ENCODE measurements around the gene PATZ1. TPM values are rescaled to one million over a fixed set of nuclear protein-coding genes. Genes with fewer than 3 reads are reported as not detected.

Gene PATZ1
- total and polyA plus RNA-seq, 2 donors (not counting 1 experiment from before 2014, with no cell fraction given) = 6.1 to 15.9 TPM

DNA sequence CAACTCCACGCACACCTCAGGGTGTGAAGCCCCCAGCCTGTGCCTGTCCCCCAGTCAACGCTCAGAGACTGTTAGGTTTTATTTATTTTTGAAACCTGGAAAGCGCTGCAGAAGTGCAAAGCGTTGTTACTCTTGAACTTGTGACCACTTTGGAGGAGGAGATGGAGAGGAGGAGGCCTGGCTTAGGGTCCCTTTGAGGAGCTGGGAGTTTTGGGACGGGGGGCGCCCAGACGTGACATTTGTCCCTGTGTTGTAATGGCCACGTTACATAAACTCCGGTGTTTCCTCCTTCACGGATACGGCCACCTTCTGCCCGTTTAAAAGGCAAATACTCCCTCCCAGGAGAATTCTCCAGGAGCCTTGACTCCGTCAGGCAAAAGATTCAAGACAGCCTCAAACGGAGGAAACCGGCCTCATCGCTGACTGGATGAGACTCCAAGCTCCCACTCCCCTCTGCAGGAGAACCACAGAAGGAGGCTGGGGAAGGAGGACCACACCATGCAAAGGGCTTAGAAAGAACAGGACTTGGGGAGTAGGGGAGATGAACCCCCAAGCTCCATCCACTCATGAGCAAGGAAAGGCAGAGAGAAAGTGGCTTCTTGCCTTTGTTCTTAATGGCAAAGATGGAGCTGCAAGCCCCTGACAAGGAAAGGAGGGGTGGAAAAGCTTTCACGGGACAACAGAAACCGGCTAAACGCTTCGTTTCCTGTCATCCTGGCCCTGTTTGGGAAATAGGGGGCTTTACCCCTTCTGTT is 54.5 kb downstream of the PATZ1 start:
- H3K9ac ChIP-seq (ENCODE audit: insufficient read depth, low read length) = peak overlapping the region; percentile 51
- TF ChIP-seq, protein P1, sequence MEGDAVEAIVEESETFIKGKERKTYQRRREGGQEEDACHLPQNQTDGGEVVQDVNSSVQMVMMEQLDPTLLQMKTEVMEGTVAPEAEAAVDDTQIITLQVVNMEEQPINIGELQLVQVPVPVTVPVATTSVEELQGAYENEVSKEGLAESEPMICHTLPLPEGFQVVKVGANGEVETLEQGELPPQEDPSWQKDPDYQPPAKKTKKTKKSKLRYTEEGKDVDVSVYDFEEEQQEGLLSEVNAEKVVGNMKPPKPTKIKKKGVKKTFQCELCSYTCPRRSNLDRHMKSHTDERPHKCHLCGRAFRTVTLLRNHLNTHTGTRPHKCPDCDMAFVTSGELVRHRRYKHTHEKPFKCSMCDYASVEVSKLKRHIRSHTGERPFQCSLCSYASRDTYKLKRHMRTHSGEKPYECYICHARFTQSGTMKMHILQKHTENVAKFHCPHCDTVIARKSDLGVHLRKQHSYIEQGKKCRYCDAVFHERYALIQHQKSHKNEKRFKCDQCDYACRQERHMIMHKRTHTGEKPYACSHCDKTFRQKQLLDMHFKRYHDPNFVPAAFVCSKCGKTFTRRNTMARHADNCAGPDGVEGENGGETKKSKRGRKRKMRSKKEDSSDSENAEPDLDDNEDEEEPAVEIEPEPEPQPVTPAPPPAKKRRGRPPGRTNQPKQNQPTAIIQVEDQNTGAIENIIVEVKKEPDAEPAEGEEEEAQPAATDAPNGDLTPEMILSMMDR (conservative IDR thresholded peaks at IDR 0.05 in 1 of 2, IDR thresholded peaks at IDR 0.05 in 1 of 2; ENCODE audit: low read depth in 1 of 2, low read length in 2 of 2) = no peak
- no peak for TF ChIP-seq EZH2 (IDR thresholded peaks at IDR 0.05; ENCODE audit: low read length, missing control alignments)
- peak overlapping the region; percentile 74 for H2AFZ ChIP-seq (ENCODE audit: low read length)
- H3K79me2 ChIP-seq (ENCODE audit: control insufficient read depth, insufficient read depth, low read length) = peaks cover 2% of the 10 kb centered on the region
- H3K27me3 ChIP-seq (ENCODE audit: control insufficient read depth, insufficient read depth, low read length) = no peaks in the 10 kb centered on the region
- peaks cover 11% of the 10 kb centered on the region for H3K36me3 ChIP-seq (ENCODE audit: control insufficient read depth, insufficient read depth, low read length)
- H3K4me1 ChIP-seq (ENCODE audit: control insufficient read depth, extremely low read depth, insufficient read depth, low read length) = peaks cover 7% of the 10 kb centered on the region
- no peaks in the 10 kb centered on the region for H3K9me3 ChIP-seq (ENCODE audit: control insufficient read depth, insufficient read depth, low read depth, low read length)
- H3K4me2 ChIP-seq (ENCODE audit: extremely low read depth, insufficient read depth, low read length) = peak overlapping the region; percentile 95
- peak in 1 of 2 donors; percentile 35 for DNase-seq (ENCODE audit: low read depth in 2 of 2)
- H3K4me3 ChIP-seq (replicated peaks in 1 of 4; ENCODE audit: control extremely low read depth in 1 of 4, insufficient read depth in 1 of 4, low read depth in 3 of 4, low read length in 4 of 4) = peak overlapping the region; percentile 55 to 100 (median 79)
- H4K20me1 ChIP-seq (ENCODE audit: control insufficient read depth, extremely low read depth, insufficient read depth, low read length) = no peaks in the 10 kb centered on the region
- H3K27ac ChIP-seq (ENCODE audit: insufficient read depth, low read length) = peak overlapping the region; percentile 89

DNA sequence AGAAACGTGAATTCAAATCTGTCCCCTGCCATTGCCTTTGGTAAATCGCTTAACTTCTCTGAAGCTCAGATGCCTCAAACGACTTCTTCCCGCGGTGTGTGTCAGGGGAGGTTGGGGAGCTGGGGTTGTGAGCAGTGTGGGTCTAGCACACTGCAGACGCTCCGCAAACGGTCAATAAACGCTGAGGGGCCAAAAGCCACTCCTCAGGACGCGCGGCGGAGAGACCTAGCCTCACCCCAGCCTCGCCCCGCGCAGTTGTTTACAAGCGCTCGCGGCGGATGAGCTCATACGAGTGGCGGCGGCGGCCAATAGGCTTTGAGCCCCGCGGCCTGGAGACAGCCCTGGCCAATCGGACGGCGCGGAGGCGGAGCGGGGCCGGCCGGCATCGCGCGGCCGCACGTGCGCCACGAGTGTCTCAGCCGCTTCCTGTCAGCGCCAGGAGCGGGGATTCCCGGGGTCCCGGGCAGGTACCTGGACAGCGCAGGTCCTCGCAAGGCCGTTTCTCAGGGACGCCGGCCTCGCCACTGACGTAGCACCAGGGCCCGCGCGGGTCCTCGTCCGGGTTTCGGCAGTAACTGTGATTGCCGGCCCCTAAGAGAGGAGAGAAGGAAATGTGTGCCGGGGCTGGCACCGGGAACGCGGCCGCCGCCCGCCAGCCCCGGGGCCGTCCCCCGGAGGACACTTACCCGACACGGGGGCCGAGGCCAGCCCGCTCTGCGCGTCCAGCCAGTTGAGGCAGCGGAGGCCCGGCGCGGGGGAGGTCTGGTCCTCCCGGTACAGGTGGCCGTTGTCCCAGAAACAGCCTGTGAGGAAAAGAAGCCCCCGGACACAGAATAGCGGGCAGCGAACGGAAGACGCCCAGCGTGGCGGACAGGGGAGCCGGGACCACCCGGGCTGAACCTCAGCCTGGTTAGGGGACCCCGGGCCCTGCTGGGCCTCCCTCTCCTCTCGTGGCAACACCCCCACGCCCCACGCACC is 55.4 kb downstream of the PATZ1 start:
- Histone ChIP-seq H3K4me2 (ENCODE audit: extremely low read depth, insufficient read depth, low read length) (peak overlapping the region; percentile 100), H3K9ac (ENCODE audit: insufficient read depth, low read length) (peak overlapping the region; percentile 73), H2AFZ (ENCODE audit: low read length) (peak overlapping the region; percentile 86)

More for the DNA sequence above, 55.4 kb downstream of the PATZ1 start:
- H3K9me3 ChIP-seq (ENCODE audit: control insufficient read depth, insufficient read depth, low read depth, low read length) = no peaks in the 10 kb centered on the region
- no peaks in the 10 kb centered on the region for H3K27me3 ChIP-seq (ENCODE audit: control insufficient read depth, insufficient read depth, low read length)
- H4K20me1 ChIP-seq (ENCODE audit: control insufficient read depth, extremely low read depth, insufficient read depth, low read length) = no peaks in the 10 kb centered on the region
- peak overlapping the region; percentile 55 to 100 (median 75) for H3K4me3 ChIP-seq (replicated peaks in 1 of 4; ENCODE audit: control extremely low read depth in 1 of 4, insufficient read depth in 1 of 4, low read depth in 3 of 4, low read length in 4 of 4)
- DNase-seq (ENCODE audit: low read depth in 2 of 2) = peak; percentile 89
- no peak for TF ChIP-seq EZH2 (IDR thresholded peaks at IDR 0.05; ENCODE audit: low read length, missing control alignments)
- TF ChIP-seq, protein P1 (conservative IDR thresholded peaks at IDR 0.05 in 1 of 2, IDR thresholded peaks at IDR 0.05 in 1 of 2; ENCODE audit: low read depth in 1 of 2, low read length in 2 of 2) = no peak
- H3K27ac ChIP-seq (ENCODE audit: insufficient read depth, low read length) = peak overlapping the region; percentile 89
- peaks cover 4% of the 10 kb centered on the region for H3K4me1 ChIP-seq (ENCODE audit: control insufficient read depth, extremely low read depth, insufficient read depth, low read length)
- H3K79me2 ChIP-seq (ENCODE audit: control insufficient read depth, insufficient read depth, low read length) = peaks cover 2% of the 10 kb centered on the region
- peaks cover 11% of the 10 kb centered on the region for H3K36me3 ChIP-seq (ENCODE audit: control insufficient read depth, insufficient read depth, low read length)
